Upper lobe of left lung (tissue), 6 donors: ENCODE measurements around the gene FURIN. TPM values are rescaled to one million over a fixed set of nuclear protein-coding genes. Genes with fewer than 3 reads are reported as not detected.

Source experiments
- ATAC-seq, 2 donors: fragments of 200-7000 bp; cut with Tn5 transposase; one replicate each; pipeline ENCODE4 v1.9.1; 2022; ENCODE audit warnings: mild to moderate bottlenecking in 2 of 2, moderate library complexity in 2 of 2; ENCODE audit not compliant: low FRiP score in 2 of 2
- DNase-seq, 2 donors: peaks; one replicate each; pipeline ENCODE4 v3.0.0-alpha.2; 2019 to 2020
- H3K27ac ChIP-seq, 4 donors: fragments of 200-600 bp; sonication (generic); one replicate each; pipeline ENCODE4 v1.5.1; 2016 to 2019
- H3K27me3 ChIP-seq, 4 donors: fragments of 200-600 bp; sonication (generic); one replicate each; pipeline ENCODE4 v1.5.1; 2017 to 2019
- H3K36me3 ChIP-seq, 4 donors: fragments of 200-600 bp; sonication (generic); one replicate each; pipeline ENCODE4 v1.5.1; 2016 to 2019
- H3K4me1 ChIP-seq, 4 donors: fragments of 200-600 bp; sonication (generic); one replicate each; pipeline ENCODE4 v1.5.1; 2018 to 2019
- H3K4me3 ChIP-seq, 4 donors: fragments of 200-600 bp; sonication (generic); one replicate each; pipeline ENCODE4 v1.5.1; 2017 to 2019; ENCODE audit warnings: mild to moderate bottlenecking in 2 of 4, moderate library complexity in 1 of 4
- H3K9me3 ChIP-seq, 4 donors: fragments of 200-600 bp; sonication (generic); one replicate each; pipeline ENCODE4 v1.5.1; 2018 to 2019
- EP300 ChIP-seq, 4 donors: sonication (generic); formaldehyde crosslinking; IDR thresholded peaks; one replicate each; pipeline ENCODE4 v1.5.1; 2017; ENCODE audit warnings: antibody characterized with exemption in 4 of 4, control low read depth in 2 of 4
- POLR2A ChIP-seq, 4 donors: fragments of 450-650 bp; IDR thresholded peaks; one replicate each; pipeline ENCODE4 v1.5.1; 2016 to 2017; ENCODE audit warnings: antibody characterized with exemption in 4 of 4, mild to moderate bottlenecking in 2 of 4
- POLR2AphosphoS5 ChIP-seq, 2 donors: sonication (generic); formaldehyde crosslinking; IDR thresholded peaks; one replicate each; pipeline ENCODE4 v1.5.1; 2017; ENCODE audit warnings: antibody characterized with exemption in 2 of 2
- WGBS, 2 donors: methylation state at CpG; one replicate each; pipeline ENCODE4 v1.1.5; 2017 to 2018; 5-methylcytosine and 5-hydroxymethylcytosine counted together
- total RNA-seq, 6 donors: library from RNA; depleted of rRNA in 4 of 6; stranded (reverse); fragments of >200 nt in 4 of 6; gene quantifications; one replicate each; pipeline versions ENCODE4 v1.1.0 to v1.2.1, GENCODE V29; 2016 to 2021
- TF ChIP-seq, protein P1 (sequence below), 6 experiments: fragments of 450-650 bp in 4 of 6; fragments of 200-600 bp in 2 of 6; sonication (generic) in 2 of 6; IDR thresholded peaks; one replicate each; pipeline ENCODE4 v1.5.1; 2016 to 2019; ENCODE audit warnings: antibody characterized with exemption in 6 of 6
- donor health status: DM: no; HTN: no; CAD: no; lungs with moderate emphysema.
- donor health status: DM: no; HTN: yes; CAD: no; lungs with severe emphysema.

The FURIN gene
- total RNA-seq, 6 donors from 2014 or later: 59.0 to 150 (median 108) TPM

GRCh38 chr15:90911302-90911623 lies 42.9 kb downstream of the FURIN start:
- Histone ChIP-seq H3K4me1 (peaks cover 0 to 6% (median 1%) of the 10 kb centered on the region in 4 donors), H3K9me3 (no peaks in the 10 kb centered on the region), H3K4me3 (no peak overlapping the region), H3K27ac (no peak overlapping the region), H3K27me3 (no peaks in the 10 kb centered on the region), H3K36me3 (peaks cover 66 to 100% (median 94%) of the 10 kb centered on the region in 4 donors)
- no peak for TF ChIP-seq POLR2AphosphoS5 (IDR thresholded peaks at IDR 0.05)
- no peak for TF ChIP-seq EP300 (IDR thresholded peaks at IDR 0.05)
- TF ChIP-seq POLR2A (IDR thresholded peaks at IDR 0.05): no peak
- TF ChIP-seq, protein P1, sequence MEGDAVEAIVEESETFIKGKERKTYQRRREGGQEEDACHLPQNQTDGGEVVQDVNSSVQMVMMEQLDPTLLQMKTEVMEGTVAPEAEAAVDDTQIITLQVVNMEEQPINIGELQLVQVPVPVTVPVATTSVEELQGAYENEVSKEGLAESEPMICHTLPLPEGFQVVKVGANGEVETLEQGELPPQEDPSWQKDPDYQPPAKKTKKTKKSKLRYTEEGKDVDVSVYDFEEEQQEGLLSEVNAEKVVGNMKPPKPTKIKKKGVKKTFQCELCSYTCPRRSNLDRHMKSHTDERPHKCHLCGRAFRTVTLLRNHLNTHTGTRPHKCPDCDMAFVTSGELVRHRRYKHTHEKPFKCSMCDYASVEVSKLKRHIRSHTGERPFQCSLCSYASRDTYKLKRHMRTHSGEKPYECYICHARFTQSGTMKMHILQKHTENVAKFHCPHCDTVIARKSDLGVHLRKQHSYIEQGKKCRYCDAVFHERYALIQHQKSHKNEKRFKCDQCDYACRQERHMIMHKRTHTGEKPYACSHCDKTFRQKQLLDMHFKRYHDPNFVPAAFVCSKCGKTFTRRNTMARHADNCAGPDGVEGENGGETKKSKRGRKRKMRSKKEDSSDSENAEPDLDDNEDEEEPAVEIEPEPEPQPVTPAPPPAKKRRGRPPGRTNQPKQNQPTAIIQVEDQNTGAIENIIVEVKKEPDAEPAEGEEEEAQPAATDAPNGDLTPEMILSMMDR (IDR thresholded peaks at IDR 0.05): no peak
- ATAC-seq (no peak), DNase-seq (peak in 1 of 2 donors; percentile 16)
- 88 to 93% methylated on average over 11 to 18 of the region's 19 CpGs for WGBS, 2 donors

GRCh38 chr15:90911906-90912769 lies 43.8 kb downstream of the FURIN start:
- H3K9me3 ChIP-seq: no peaks in the 10 kb centered on the region
- DNase-seq (peak in 1 of 2 donors; percentile 22), ATAC-seq (no peak)
- H3K4me3 ChIP-seq: no peak overlapping the region
- WGBS, 2 donors: 79 to 94% methylated on average over 2 to 27 of the region's 30 CpGs
- H3K4me1 ChIP-seq: peaks cover 0 to 6% (median 1%) of the 10 kb centered on the region in 4 donors
- TF ChIP-seq EP300 (IDR thresholded peaks at IDR 0.05): no peak
- H3K27ac ChIP-seq: peak overlapping the region in 1 of 4 donors; percentile 16
- H3K27me3 ChIP-seq: no peaks in the 10 kb centered on the region
- peaks cover 59 to 100% (median 92%) of the 10 kb centered on the region in 4 donors for H3K36me3 ChIP-seq

DNA sequence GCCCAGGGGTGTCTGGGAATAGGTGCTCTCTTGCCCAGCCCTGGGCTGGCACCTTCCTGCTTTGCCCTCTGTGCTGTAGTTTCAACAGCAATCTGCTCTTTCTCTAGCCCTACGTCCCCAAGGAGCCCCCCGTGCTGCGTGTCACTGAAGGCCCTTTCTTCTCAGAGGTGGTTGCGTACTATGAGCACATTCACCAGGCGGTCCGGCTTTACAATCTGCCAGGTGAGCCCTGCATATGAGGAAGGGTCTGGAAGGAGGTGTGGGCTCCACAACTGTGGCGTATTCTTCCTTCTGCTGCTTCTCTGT lies 44.3 kb downstream of the FURIN start:
- 95 to 98% methylated on average over 7 of the region's 7 CpGs for WGBS, 2 donors
- Histone ChIP-seq H3K4me3 (no peak overlapping the region), H3K4me1 (peaks cover 0 to 6% (median 1%) of the 10 kb centered on the region in 4 donors), H3K36me3 (peaks cover 53 to 100% (median 93%) of the 10 kb centered on the region in 4 donors), H3K9me3 (no peaks in the 10 kb centered on the region), H3K27ac (peak overlapping the region in 1 of 4 donors; percentile 16), H3K27me3 (no peaks in the 10 kb centered on the region)
- ATAC-seq: no peak
- peak in 1 of 2 donors; percentile 16 for DNase-seq
- TF ChIP-seq POLR2A (IDR thresholded peaks at IDR 0.05) (no peak), POLR2AphosphoS5 (IDR thresholded peaks at IDR 0.05) (no peak), EP300 (IDR thresholded peaks at IDR 0.05) (no peak)
- TF ChIP-seq, protein P1 (IDR thresholded peaks at IDR 0.05): no peak

- peak overlapping the region; percentile 60 to 87 (median 78) for H3K27ac ChIP-seq
- no peak for DNase-seq
- WGBS, 2 donors: 95 to 97% methylated on average over 5 to 12 of the region's 12 CpGs
- H3K4me1 ChIP-seq: peaks cover 0 to 6% (median 1%) of the 10 kb centered on the region in 4 donors
- H3K27me3 ChIP-seq: no peaks in the 10 kb centered on the region
- TF ChIP-seq EP300 (IDR thresholded peaks at IDR 0.05) (no peak), POLR2A (IDR thresholded peaks at IDR 0.05) (no peak), POLR2AphosphoS5 (IDR thresholded peaks at IDR 0.05) (no peak)
- TF ChIP-seq, protein P1 (IDR thresholded peaks at IDR 0.05): no peak
- H3K36me3 ChIP-seq: peaks cover 50 to 100% (median 95%) of the 10 kb centered on the region in 4 donors
- ATAC-seq: no peak
- no peak overlapping the region for H3K4me3 ChIP-seq
- no peaks in the 10 kb centered on the region for H3K9me3 ChIP-seq
Observed at GRCh38 chr15:90913398-90913944, 45.1 kb downstream of the FURIN start.

DNA sequence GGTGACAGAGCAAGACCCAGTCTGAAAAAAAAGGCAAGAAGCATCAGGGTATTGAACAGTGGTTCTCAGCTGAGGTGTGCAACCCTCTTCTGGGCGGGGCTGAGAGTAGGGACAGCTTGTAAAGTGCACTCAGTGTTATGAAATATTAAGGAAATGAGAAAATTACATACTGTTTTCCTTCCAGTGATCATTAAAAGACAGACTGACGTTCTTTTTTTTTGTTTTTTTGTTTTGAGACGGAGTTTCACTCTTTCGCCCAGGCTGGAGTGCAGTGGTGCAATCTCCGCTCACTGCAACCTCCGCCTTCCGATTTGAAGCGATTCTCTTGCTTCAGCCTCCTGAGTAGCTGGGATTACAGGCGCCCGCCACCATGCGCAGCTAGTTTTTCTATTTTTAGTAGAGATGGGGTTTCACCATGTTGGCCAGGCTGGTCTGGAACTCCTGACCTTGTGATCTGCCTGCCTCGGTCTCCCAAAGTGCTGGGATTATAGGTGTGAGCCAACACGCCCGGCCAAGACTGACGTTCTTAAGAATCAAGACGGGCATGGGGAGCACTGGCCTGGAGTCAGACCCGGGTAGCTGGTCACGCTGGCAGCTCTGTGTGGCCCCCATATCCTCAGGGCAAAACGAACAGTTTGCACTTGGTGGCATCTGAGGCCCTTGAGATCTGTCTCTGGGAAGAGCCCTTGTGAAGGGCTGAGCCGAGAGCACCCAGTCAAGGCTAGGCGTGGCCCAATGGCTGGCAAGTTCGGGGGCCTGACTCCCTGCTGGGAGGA lies 46.1 kb downstream of the FURIN start:
- Histone ChIP-seq H3K27ac (peak overlapping the region; percentile 60 to 87 (median 78)), H3K9me3 (no peaks in the 10 kb centered on the region), H3K27me3 (no peaks in the 10 kb centered on the region), H3K36me3 (peaks cover 51 to 100% (median 97%) of the 10 kb centered on the region in 4 donors), H3K4me1 (peaks cover 0 to 6% (median 1%) of the 10 kb centered on the region in 4 donors), H3K4me3 (no peak overlapping the region)
- TF ChIP-seq POLR2AphosphoS5 (IDR thresholded peaks at IDR 0.05) (peak in 1 of 2 donors; percentile 21), EP300 (IDR thresholded peaks at IDR 0.05) (no peak), POLR2A (IDR thresholded peaks at IDR 0.05) (peak in 1 of 4 donors; percentile 40)
- TF ChIP-seq, protein P1 (IDR thresholded peaks at IDR 0.05): no peak
- WGBS, 2 donors: 81 to 87% methylated on average over 21 to 22 of the region's 22 CpGs
- DNase-seq (peak in 1 of 2 donors; percentile 48), ATAC-seq (no peak)
